HCT116 (cell line): ENCODE measurements around the gene FAM168A. TPM values are rescaled to one million over a fixed set of nuclear protein-coding genes. Genes with fewer than 3 reads are reported as not detected.

Experiments used
- ATAC-seq: fragments of 200-7000 bp; cut with Tn5 transposase; 2 replicates; pipeline ENCODE4 v1.9.1; 2020; ENCODE audit warnings: mild to moderate bottlenecking, moderate library complexity
- BruUV-seq: library from RNA; stranded (reverse); fragments of 400-500 nt; replicated peaks from 2 replicates; lab custom pipeline; 2021; lab: Mats Ljungman, UMichigan
- CTCF ChIA-PET: fragments of 300-600 bp; sonication (Branson Sonifier 250); formaldehyde crosslinking; loops from one replicate; lab custom pipeline; 2021; ENCODE audit warnings: antibody characterized with exemption; lab: Charles Lee
- POLR2A ChIA-PET: fragments of 300-600, 350-600 bp; sonication (Branson Sonifier 250); formaldehyde crosslinking; loops from one replicate; lab custom pipeline; 2021; ENCODE audit warnings: antibody characterized with exemption; lab: Charles Lee
- RAD21 ChIA-PET, 2 experiments: fragments of 300-600 bp; sonication (Branson Sonifier 250); formaldehyde crosslinking; loops; one replicate each; lab custom pipeline; 2023; ENCODE audit warnings: low total read pairs in 2 of 2; ENCODE audit not compliant: uncharacterized antibody in 2 of 2, unreplicated experiment in 2 of 2, low non-redundant PET in 1 of 2; lab: Charles Lee
- DNase-seq: peaks from one replicate; pipeline ENCODE4 v3.0.0-alpha.2; 2010; ENCODE audit warnings: low read depth, low spot score
- H2AFZ ChIP-seq: fragments of 200-600 bp; shearing (Covaris generic), sonication (generic); 2 replicates; pipeline ENCODE4 v1.6.1; 2017; ENCODE audit warnings: low read depth, mixed run types, mixed read lengths, antibody characterized with exemption, low read length; ENCODE audit not compliant: poor library complexity, severe bottlenecking
- H3K27ac ChIP-seq: 2 replicates; pipeline ENCODE4 v1.5.1; 2012; ENCODE audit warnings: low read depth, low read length
- H3K27me3 ChIP-seq: fragments of 200-600 bp; sonication (generic); 2 replicates; pipeline ENCODE4 v1.6.1; 2016; ENCODE audit warnings: mixed run types, low read length, mixed read lengths; ENCODE audit not compliant: insufficient read depth
- H3K36me3 ChIP-seq, 2 experiments: fragments of 200-500 bp in 1 of 2; fragments of 200-600 bp in 1 of 2; sonication (Bioruptor generic) in 1 of 2; sonication (generic) in 1 of 2; 2 replicates each; pipeline versions ENCODE4 v1.5.1 to v1.6.1; 2014 to 2016; ENCODE audit warnings: low read length in 2 of 2, inconsistent platforms in 1 of 2, mixed read lengths in 1 of 2, mixed run types in 1 of 2; ENCODE audit not compliant: insufficient read depth in 2 of 2, control insufficient read depth in 1 of 2
- H3K4me1 ChIP-seq, 2 experiments: fragments of 200-600 bp in 1 of 2; sonication (generic) in 1 of 2; 2 replicates each; pipeline versions ENCODE4 v1.5.1 to v1.6.1; 2012 to 2017; ENCODE audit warnings: low read length in 2 of 2, inconsistent platforms in 1 of 2, mild to moderate bottlenecking in 1 of 2, mixed read lengths in 1 of 2, mixed run types in 1 of 2, moderate library complexity in 1 of 2; ENCODE audit not compliant: insufficient read depth in 2 of 2, control insufficient read depth in 1 of 2
- H3K4me2 ChIP-seq: fragments of 200-600 bp; sonication (generic); 2 replicates; pipeline ENCODE4 v1.6.1; 2017; ENCODE audit warnings: mixed run types, low read length, mixed read lengths
- H3K4me3 ChIP-seq, 2 experiments: fragments of 200-600 bp in 1 of 2; sonication (generic) in 1 of 2; replicated peaks in 1 of 2; 2 replicates each; pipeline ENCODE4 v1.5.1; 2011 to 2016; ENCODE audit warnings: low read length in 2 of 2, control low read depth in 1 of 2, low read depth in 1 of 2, mild to moderate bottlenecking in 1 of 2, mixed read lengths in 1 of 2, mixed run types in 1 of 2
- H3K79me2 ChIP-seq: fragments of 200-600 bp; sonication (generic); 2 replicates; pipeline ENCODE4 v1.6.1; 2017; ENCODE audit warnings: mild to moderate bottlenecking, mixed run types, low read length, moderate library complexity, mixed read lengths; ENCODE audit not compliant: insufficient read depth
- H3K9ac ChIP-seq: fragments of 200-600 bp; sonication (generic); 2 replicates; pipeline ENCODE4 v1.6.1; 2016; ENCODE audit warnings: low read length, mixed read lengths
- H3K9me2 ChIP-seq: fragments of 200-600 bp; sonication (generic), shearing (Covaris generic); 2 replicates; pipeline ENCODE4 v1.6.1; 2017; ENCODE audit warnings: mixed run types, mild to moderate bottlenecking, moderate library complexity; ENCODE audit not compliant: insufficient read depth
- H3K9me3 ChIP-seq, 2 experiments: fragments of 200-500 bp in 1 of 2; fragments of 200-600 bp in 1 of 2; sonication (Bioruptor generic) in 1 of 2; sonication (generic) in 1 of 2; 2 replicates each; pipeline ENCODE4 v1.6.1; 2014 to 2017; ENCODE audit warnings: low read length in 2 of 2, mixed read lengths in 2 of 2, inconsistent platforms in 1 of 2, low read depth in 1 of 2, mild to moderate bottlenecking in 1 of 2, mixed run types in 1 of 2, moderate library complexity in 1 of 2; ENCODE audit not compliant: control insufficient read depth in 1 of 2, insufficient read depth in 1 of 2
- H4K20me1 ChIP-seq: fragments of 200-600 bp; sonication (generic), shearing (Covaris generic); 2 replicates; pipeline ENCODE4 v1.6.1; 2017; ENCODE audit warnings: mixed run types, mild to moderate bottlenecking, moderate library complexity; ENCODE audit not compliant: insufficient read depth
- CBX3 ChIP-seq: IDR thresholded peaks from 2 replicates; pipeline ENCODE4 v1.6.1; 2012; ENCODE audit warnings: low read depth
- CEBPB ChIP-seq: IDR thresholded peaks from 2 replicates; pipeline ENCODE4 v1.6.1; 2012; ENCODE audit warnings: low read depth
- EGR1 ChIP-seq: IDR thresholded peaks from 2 replicates; pipeline ENCODE4 v1.6.1; 2012; ENCODE audit warnings: low read depth
- EZH2 ChIP-seq: fragments of 200-600 bp; sonication (generic); IDR thresholded peaks from 2 replicates; pipeline ENCODE4 v1.6.1; 2017; ENCODE audit warnings: antibody characterized with exemption, mixed run types
- EZH2phosphoT487 ChIP-seq: fragments of 200-600 bp; IDR thresholded peaks from 2 replicates; pipeline ENCODE4 v1.6.1; 2018; ENCODE audit warnings: antibody characterized with exemption, borderline replicate concordance
- FOSL1 ChIP-seq: IDR thresholded peaks from 2 replicates; pipeline ENCODE4 v1.6.1; 2012; ENCODE audit warnings: low read depth
- MAX ChIP-seq: IDR thresholded peaks from 2 replicates; pipeline ENCODE4 v1.6.1; 2012
- POLR2AphosphoS5 ChIP-seq: IDR thresholded peaks from 2 replicates; pipeline ENCODE4 v1.6.1; 2011; ENCODE audit warnings: mild to moderate bottlenecking, low read depth, low read length, moderate library complexity
- SIN3A ChIP-seq: IDR thresholded peaks from 2 replicates; pipeline ENCODE4 v1.6.1; 2012; ENCODE audit warnings: low read depth
- SP1 ChIP-seq: IDR thresholded peaks from 2 replicates; pipeline ENCODE4 v1.6.1; 2012; ENCODE audit warnings: low read depth
- YY1 ChIP-seq: IDR thresholded peaks from 2 replicates; pipeline ENCODE4 v1.6.1; 2011; ENCODE audit warnings: low read length, low read depth, moderate library complexity, mild to moderate bottlenecking; ENCODE audit not compliant: insufficient replicate concordance; ENCODE audit errors: extremely low read depth
- ZBTB33 ChIP-seq: IDR thresholded peaks from 2 replicates; pipeline ENCODE4 v1.6.1; 2011; ENCODE audit warnings: mild to moderate bottlenecking, low read length, moderate library complexity; ENCODE audit not compliant: insufficient replicate concordance; ENCODE audit errors: extremely low read depth
- ZNF274 ChIP-seq: fragments of 200-500 bp; sonication (Bioruptor generic); IDR thresholded peaks from 2 replicates; pipeline ENCODE4 v1.6.1; 2014; ENCODE audit warnings: mild to moderate bottlenecking, low read depth, low read length, inconsistent platforms
- intact Hi-C: fragments of 100-400 bp; cut with micrococcal nuclease; formaldehyde crosslinking; loops from 2 replicates; pipeline ENCODE4 v1.10.0; 2022
- total RNA-seq: library from RNA; stranded (reverse); gene quantifications from one replicate; pipeline ENCODE4 v1.2.1, GENCODE V29; 2021; ENCODE audit not compliant: unreplicated experiment
- TF ChIP-seq, protein P1 (sequence below): IDR thresholded peaks from 2 replicates; pipeline ENCODE4 v1.6.1; 2012; ENCODE audit warnings: low read depth
- TF ChIP-seq, protein P2 (sequence below): IDR thresholded peaks from 2 replicates; pipeline ENCODE4 v1.6.1; 2012

Gene FAM168A
- total RNA-seq, 1 experiment from 2014 or later = 31.5 TPM

DNA sequence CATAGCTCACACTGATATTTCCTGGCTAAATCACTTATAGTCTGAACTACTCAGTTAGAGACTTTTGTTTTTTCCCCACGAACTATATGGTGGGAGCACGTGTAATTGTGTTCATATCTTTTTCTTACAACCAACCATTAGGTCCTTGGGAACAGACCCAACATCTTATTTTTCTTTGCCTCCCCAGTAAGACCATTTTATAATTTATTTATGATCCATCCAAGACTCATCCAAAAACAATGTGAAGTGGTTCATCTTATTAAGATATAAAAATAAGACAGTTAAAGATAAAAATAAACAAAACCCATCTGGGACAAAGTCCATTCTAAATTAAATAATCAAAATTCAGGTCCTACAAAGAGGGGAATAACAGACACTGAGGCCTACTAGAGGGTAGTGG lies 90.8 kb downstream of the FAM168A start:
- POLR2A ChIA-PET = no interaction called here
- TF ChIP-seq, protein P1, sequence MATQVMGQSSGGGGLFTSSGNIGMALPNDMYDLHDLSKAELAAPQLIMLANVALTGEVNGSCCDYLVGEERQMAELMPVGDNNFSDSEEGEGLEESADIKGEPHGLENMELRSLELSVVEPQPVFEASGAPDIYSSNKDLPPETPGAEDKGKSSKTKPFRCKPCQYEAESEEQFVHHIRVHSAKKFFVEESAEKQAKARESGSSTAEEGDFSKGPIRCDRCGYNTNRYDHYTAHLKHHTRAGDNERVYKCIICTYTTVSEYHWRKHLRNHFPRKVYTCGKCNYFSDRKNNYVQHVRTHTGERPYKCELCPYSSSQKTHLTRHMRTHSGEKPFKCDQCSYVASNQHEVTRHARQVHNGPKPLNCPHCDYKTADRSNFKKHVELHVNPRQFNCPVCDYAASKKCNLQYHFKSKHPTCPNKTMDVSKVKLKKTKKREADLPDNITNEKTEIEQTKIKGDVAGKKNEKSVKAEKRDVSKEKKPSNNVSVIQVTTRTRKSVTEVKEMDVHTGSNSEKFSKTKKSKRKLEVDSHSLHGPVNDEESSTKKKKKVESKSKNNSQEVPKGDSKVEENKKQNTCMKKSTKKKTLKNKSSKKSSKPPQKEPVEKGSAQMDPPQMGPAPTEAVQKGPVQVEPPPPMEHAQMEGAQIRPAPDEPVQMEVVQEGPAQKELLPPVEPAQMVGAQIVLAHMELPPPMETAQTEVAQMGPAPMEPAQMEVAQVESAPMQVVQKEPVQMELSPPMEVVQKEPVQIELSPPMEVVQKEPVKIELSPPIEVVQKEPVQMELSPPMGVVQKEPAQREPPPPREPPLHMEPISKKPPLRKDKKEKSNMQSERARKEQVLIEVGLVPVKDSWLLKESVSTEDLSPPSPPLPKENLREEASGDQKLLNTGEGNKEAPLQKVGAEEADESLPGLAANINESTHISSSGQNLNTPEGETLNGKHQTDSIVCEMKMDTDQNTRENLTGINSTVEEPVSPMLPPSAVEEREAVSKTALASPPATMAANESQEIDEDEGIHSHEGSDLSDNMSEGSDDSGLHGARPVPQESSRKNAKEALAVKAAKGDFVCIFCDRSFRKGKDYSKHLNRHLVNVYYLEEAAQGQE = no peak
- TF ChIP-seq CEBPB (no peak), EZH2phosphoT487 (no peak), MAX (no peak), EZH2 (no peak), FOSL1 (no peak), POLR2AphosphoS5 (no peak), CBX3 (no peak), EGR1 (no peak), SP1 (no peak), YY1 (no peak), ZBTB33 (no peak), SIN3A (no peak), ZNF274 (no peak)
- TF ChIP-seq, protein P2, sequence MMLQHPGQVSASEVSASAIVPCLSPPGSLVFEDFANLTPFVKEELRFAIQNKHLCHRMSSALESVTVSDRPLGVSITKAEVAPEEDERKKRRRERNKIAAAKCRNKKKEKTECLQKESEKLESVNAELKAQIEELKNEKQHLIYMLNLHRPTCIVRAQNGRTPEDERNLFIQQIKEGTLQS = no peak
- H4K20me1 ChIP-seq = no peaks in the 10 kb centered on the region

More for the DNA sequence above, 90.8 kb downstream of the FAM168A start:
- Histone ChIP-seq H3K4me3 (no peak overlapping the region), H3K27ac (no peak overlapping the region), H3K9me3 (no peaks in the 10 kb centered on the region), H3K9me2 (no peaks in the 10 kb centered on the region), H3K27me3 (no peaks in the 10 kb centered on the region), H3K79me2 (no peaks in the 10 kb centered on the region), H2AFZ (no peak overlapping the region), H3K4me2 (no peak overlapping the region), H3K4me1 (no peaks in the 10 kb centered on the region), H3K36me3 (no peaks in the 10 kb centered on the region), H3K9ac (no peak overlapping the region)
- intact Hi-C loops = no loop called here
- RAD21 ChIA-PET = no interaction called here
- DNase-seq = no peak
- ATAC-seq = no peak
- no TSS peak for BruUV-seq
- CTCF ChIA-PET = no interaction called here
